Measurements from ENCODE around the gene MYT1. TPM values are rescaled to one million over a fixed set of nuclear protein-coding genes. Genes with fewer than 3 reads are reported as not detected.

Gene MYT1
- total RNA-seq, 1 donor, result not detected

- Histone ChIP-seq H3K4me1 (ENCODE audit: insufficient read depth, low read length) (no peaks in the 10 kb centered on the region), H3K27me3 (ENCODE audit: insufficient read depth, low read length) (no peaks in the 10 kb centered on the region), H3K9me3 (ENCODE audit: low read depth, low read length) (no peaks in the 10 kb centered on the region), H3K4me3 (ENCODE audit: low read length) (no peak overlapping the region)
Measured at GRCh38 chr20:64216036-64216435, 51.8 kb downstream of the MYT1 start.

- Histone ChIP-seq H3K4me3 (ENCODE audit: low read length) (no peak overlapping the region), H3K9me3 (ENCODE audit: low read depth, low read length) (no peaks in the 10 kb centered on the region), H3K4me1 (ENCODE audit: insufficient read depth, low read length) (no peaks in the 10 kb centered on the region), H3K27me3 (ENCODE audit: insufficient read depth, low read length) (no peaks in the 10 kb centered on the region)
Measured at GRCh38 chr20:64216910-64217309, 52.7 kb downstream of the MYT1 start.

GRCh38 chr20:64217539-64218221, 53.4 kb downstream of the MYT1 start:
- H3K27me3 ChIP-seq (ENCODE audit: insufficient read depth, low read length), result no peaks in the 10 kb centered on the region

GRCh38 chr20:64219202-64219601, 55.0 kb downstream of the MYT1 start:
- Histone ChIP-seq H3K9me3 (ENCODE audit: low read depth, low read length) (no peaks in the 10 kb centered on the region), H3K27me3 (ENCODE audit: insufficient read depth, low read length) (no peaks in the 10 kb centered on the region), H3K4me3 (ENCODE audit: low read length) (no peak overlapping the region), H3K4me1 (ENCODE audit: insufficient read depth, low read length) (no peaks in the 10 kb centered on the region)

More at GRCh38 chr20:64217539-64218221, 53.4 kb downstream of the MYT1 start:
- Histone ChIP-seq H3K4me1 (ENCODE audit: insufficient read depth, low read length) (no peaks in the 10 kb centered on the region), H3K9me3 (ENCODE audit: low read depth, low read length) (no peaks in the 10 kb centered on the region), H3K4me3 (ENCODE audit: low read length) (no peak overlapping the region)

GRCh38 chr20:64219730-64220129, 55.5 kb downstream of the MYT1 start:
- no peaks in the 10 kb centered on the region for H3K27me3 ChIP-seq (ENCODE audit: insufficient read depth, low read length)
- H3K4me1 ChIP-seq (ENCODE audit: insufficient read depth, low read length), result no peaks in the 10 kb centered on the region
- H3K4me3 ChIP-seq (ENCODE audit: low read length), result no peak overlapping the region
- H3K9me3 ChIP-seq (ENCODE audit: low read depth, low read length), result no peaks in the 10 kb centered on the region

GRCh38 chr20:64220420-64220819, 56.2 kb downstream of the MYT1 start:
- Histone ChIP-seq H3K4me1 (ENCODE audit: insufficient read depth, low read length) (no peaks in the 10 kb centered on the region), H3K27me3 (ENCODE audit: insufficient read depth, low read length) (no peaks in the 10 kb centered on the region), H3K4me3 (ENCODE audit: low read length) (no peak overlapping the region), H3K9me3 (ENCODE audit: low read depth, low read length) (no peaks in the 10 kb centered on the region)

GRCh38 chr20:64220891-64221527, 56.8 kb downstream of the MYT1 start:
- Histone ChIP-seq H3K27me3 (ENCODE audit: insufficient read depth, low read length) (no peaks in the 10 kb centered on the region), H3K9me3 (ENCODE audit: low read depth, low read length) (no peaks in the 10 kb centered on the region), H3K4me3 (ENCODE audit: low read length) (no peak overlapping the region), H3K4me1 (ENCODE audit: insufficient read depth, low read length) (no peaks in the 10 kb centered on the region)

- H3K4me1 ChIP-seq (ENCODE audit: insufficient read depth, low read length), result no peaks in the 10 kb centered on the region
- no peak overlapping the region for H3K4me3 ChIP-seq (ENCODE audit: low read length)
- H3K27me3 ChIP-seq (ENCODE audit: insufficient read depth, low read length), result no peaks in the 10 kb centered on the region
- no peaks in the 10 kb centered on the region for H3K9me3 ChIP-seq (ENCODE audit: low read depth, low read length)
Measured at GRCh38 chr20:64222291-64222735, 58.1 kb downstream of the MYT1 start.

- no peak overlapping the region for H3K4me3 ChIP-seq (ENCODE audit: low read length)
- H3K4me1 ChIP-seq (ENCODE audit: insufficient read depth, low read length), result no peaks in the 10 kb centered on the region
- H3K27me3 ChIP-seq (ENCODE audit: insufficient read depth, low read length), result no peaks in the 10 kb centered on the region
- no peaks in the 10 kb centered on the region for H3K9me3 ChIP-seq (ENCODE audit: low read depth, low read length)
Measured at GRCh38 chr20:64222851-64223525, 58.7 kb downstream of the MYT1 start.

GRCh38 chr20:64223526-64224067, 59.3 kb downstream of the MYT1 start:
- Histone ChIP-seq H3K9me3 (ENCODE audit: low read depth, low read length) (no peaks in the 10 kb centered on the region), H3K4me3 (ENCODE audit: low read length) (no peak overlapping the region), H3K27me3 (ENCODE audit: insufficient read depth, low read length) (no peaks in the 10 kb centered on the region), H3K4me1 (ENCODE audit: insufficient read depth, low read length) (no peaks in the 10 kb centered on the region)

- H3K9me3 ChIP-seq (ENCODE audit: low read depth, low read length), result no peaks in the 10 kb centered on the region
- no peaks in the 10 kb centered on the region for H3K4me1 ChIP-seq (ENCODE audit: insufficient read depth, low read length)
Measured at GRCh38 chr20:64224351-64225170, 60.3 kb downstream of the MYT1 start.

GRCh38 chr20:64225171-64225595, 60.9 kb downstream of the MYT1 start:
- H3K9me3 ChIP-seq (ENCODE audit: low read depth, low read length), result no peaks in the 10 kb centered on the region
- H3K4me3 ChIP-seq (ENCODE audit: low read length), result no peak overlapping the region
- no peaks in the 10 kb centered on the region for H3K27me3 ChIP-seq (ENCODE audit: insufficient read depth, low read length)
- no peaks in the 10 kb centered on the region for H3K4me1 ChIP-seq (ENCODE audit: insufficient read depth, low read length)

More at GRCh38 chr20:64224351-64225170, 60.3 kb downstream of the MYT1 start:
- no peaks in the 10 kb centered on the region for H3K27me3 ChIP-seq (ENCODE audit: insufficient read depth, low read length)
- no peak overlapping the region for H3K4me3 ChIP-seq (ENCODE audit: low read length)

- no peak overlapping the region for H3K4me3 ChIP-seq (ENCODE audit: low read length)
- H3K4me1 ChIP-seq (ENCODE audit: insufficient read depth, low read length), result no peaks in the 10 kb centered on the region
- no peaks in the 10 kb centered on the region for H3K9me3 ChIP-seq (ENCODE audit: low read depth, low read length)
- no peaks in the 10 kb centered on the region for H3K27me3 ChIP-seq (ENCODE audit: insufficient read depth, low read length)
Measured at GRCh38 chr20:64225828-64226598, 61.8 kb downstream of the MYT1 start.

All from mononuclear cell (primary cell).